Spleen (tissue), 11 donors: ENCODE measurements around the gene SETD3. TPM values are rescaled to one million over a fixed set of nuclear protein-coding genes. Genes with fewer than 3 reads are reported as not detected.
A peak's percentile ranks its signal among the peaks of the same experiment; 100 is the strongest.

ENCODE experiments used
- DNase-seq: peaks from one replicate; pipeline ENCODE4 v3.0.0-alpha.2; 2020
- H3K27ac ChIP-seq, 8 donors: fragments of 200-600 bp; sonication (generic) in 7 of 8; 1 replicate in 4 of 8; 2 replicates in 4 of 8; pipeline versions ENCODE4 v1.5.0 to v1.8.0; 2016 to 2021; ENCODE audit warnings: inconsistent platforms in 4 of 8, mild to moderate bottlenecking in 4 of 8, moderate library complexity in 1 of 8
- H3K27me3 ChIP-seq, 7 donors: fragments of 200-600 bp; sonication (generic) in 6 of 7; replicated peaks in 1 of 7; 1 replicate in 4 of 7; 2 replicates in 3 of 7; pipeline versions ENCODE4 v1.5.0 to v1.8.0; 2016 to 2021; ENCODE audit warnings: inconsistent platforms in 3 of 7, mild to moderate bottlenecking in 1 of 7
- H3K36me3 ChIP-seq, 6 donors: fragments of 200-600 bp; sonication (generic) in 5 of 6; 1 replicate in 4 of 6; 2 replicates in 2 of 6; pipeline versions ENCODE4 v1.5.0 to v1.8.0; 2016 to 2021; ENCODE audit warnings: inconsistent platforms in 2 of 6
- H3K4me1 ChIP-seq, 6 donors: fragments of 200-600 bp; sonication (generic) in 5 of 6; 1 replicate in 3 of 6; 2 replicates in 3 of 6; pipeline versions ENCODE4 v1.5.0 to v1.8.0; 2016 to 2021; ENCODE audit warnings: inconsistent platforms in 3 of 6
- H3K4me3 ChIP-seq, 8 donors: fragments of 200-600 bp; sonication (generic) in 7 of 8; 1 replicate in 4 of 8; 2 replicates in 4 of 8; pipeline versions ENCODE4 v1.5.0 to v1.8.0; 2016 to 2021; ENCODE audit warnings: inconsistent platforms in 4 of 8, mild to moderate bottlenecking in 4 of 8, moderate library complexity in 2 of 8
- H3K9me3 ChIP-seq, 8 donors: fragments of 200-600 bp; sonication (generic) in 7 of 8; 1 replicate in 4 of 8; 2 replicates in 4 of 8; pipeline versions ENCODE4 v1.5.0 to v1.8.0; 2016 to 2021; ENCODE audit warnings: inconsistent platforms in 4 of 8
- CTCF ChIP-seq, 11 experiments: fragments of 200-600 bp in 7 of 11; fragments of 450-650 bp in 4 of 11; sonication (generic) in 4 of 11; IDR thresholded peaks in 8 of 11; conservative IDR thresholded peaks in 3 of 11; 1 replicate in 7 of 11; 2 replicates in 4 of 11; pipeline versions ENCODE4 v1.4.0 to v1.8.0; 2016 to 2021; ENCODE audit warnings: antibody characterized with exemption in 11 of 11, inconsistent platforms in 4 of 11, mild to moderate bottlenecking in 1 of 11
- POLR2A ChIP-seq, 3 donors: fragments of 450-650 bp; IDR thresholded peaks; one replicate each; pipeline ENCODE4 v1.5.1; 2017; ENCODE audit warnings: antibody characterized with exemption in 3 of 3, mild to moderate bottlenecking in 1 of 3
- POLR2AphosphoS5 ChIP-seq, 3 donors: sonication (generic); formaldehyde crosslinking; IDR thresholded peaks; one replicate each; pipeline ENCODE4 v1.5.1; 2017; ENCODE audit warnings: antibody characterized with exemption in 3 of 3
- WGBS, 5 donors: extraction: QIAGEN DNeasy Blood & Tissue Kit in 3 of 5; methylation state at CpG; one replicate each; pipeline versions ENCODE4 v1.1.5 to v1.1.7; 2013 to 2018; 5-methylcytosine and 5-hydroxymethylcytosine counted together
- intact Hi-C: fragments of 100-400 bp; cut with DNase I; formaldehyde crosslinking; loops from one replicate; pipeline ENCODE4 v1.15.0; 2023; ENCODE audit warnings: low total_unique reads
- polyA plus RNA-seq, 3 donors: library from polyadenylated mRNA; stranded (reverse); fragments of 200-250 nt; gene quantifications; one replicate each; pipeline ENCODE4 v1.2.1, GENCODE V29; 2013
- total RNA-seq, 7 donors: library from RNA; depleted of rRNA in 3 of 7; stranded (reverse); fragments of >200 nt in 3 of 7; fragmentation: NEBNext Ultra II Directional in 4 of 7; extraction: Animal tissue kit (Norgen Biotek cat#: 25700) in 4 of 7; gene quantifications; one replicate each; pipeline versions ENCODE4 v1.1.0 to v1.2.1, GENCODE V29; 2016 to 2021
- donor health status: healthy with polysubstance abuse.
- donor health status: DM: no; HTN: no; CAD: no; lungs with moderate emphysema.
- donor health status: DM: no; HTN: no; CAD: no.
- donor health status: Bipolar disorder and iron deficiency.
- donor health status: healthy.
- donor health status: DM: no; HTN: no; CAD: no.
- donor health status: DM: yes; HTN: yes; CAD: no.

The SETD3 gene
- total and polyA plus RNA-seq, 10 donors: 18.1 to 84.4 (median 62.4) TPM

- Histone ChIP-seq H3K9me3 (no peaks in the 10 kb centered on the region), H3K27ac (no peak overlapping the region), H3K4me1 (peaks cover 0 to 13% (median 8%) of the 10 kb centered on the region in 6 donors), H3K27me3 (no peaks in the 10 kb centered on the region), H3K4me3 (no peak overlapping the region), H3K36me3 (peaks cover 0 to 38% (median 9%) of the 10 kb centered on the region in 6 donors)
- 80 to 93% (median 88%) methylated on average over 10 to 14 of the region's 14 CpGs for WGBS, 5 donors
- intact Hi-C loops: loop anchor here (10.0 kb wide), 1 partner anchor 368 kb away; no protein-coding TSS in a partner anchor
- peak; percentile 69 for DNase-seq
- TF ChIP-seq POLR2AphosphoS5 (IDR thresholded peaks at IDR 0.05): no peak
- TF ChIP-seq CTCF (IDR thresholded peaks at IDR 0.05 in 8 of 11, conservative IDR thresholded peaks at IDR 0.05 in 3 of 11): no peak
- TF ChIP-seq POLR2A (IDR thresholded peaks at IDR 0.05): no peak
Observed at GRCh38 chr14:99516871-99517642, 36.4 kb upstream of the SETD3 start.

GRCh38 chr14:99516156-99516870, 35.7 kb upstream of the SETD3 start:
- Histone ChIP-seq H3K27me3 (no peaks in the 10 kb centered on the region), H3K36me3 (peaks cover 0 to 46% (median 16%) of the 10 kb centered on the region in 6 donors), H3K9me3 (no peaks in the 10 kb centered on the region), H3K4me1 (peaks cover 0 to 11% (median 7%) of the 10 kb centered on the region in 6 donors), H3K4me3 (no peak overlapping the region), H3K27ac (no peak overlapping the region)
- TF ChIP-seq CTCF (IDR thresholded peaks at IDR 0.05 in 8 of 11, conservative IDR thresholded peaks at IDR 0.05 in 3 of 11) (no peak), POLR2AphosphoS5 (IDR thresholded peaks at IDR 0.05) (peak in 1 of 3 donors; percentile 10), POLR2A (IDR thresholded peaks at IDR 0.05) (no peak)
- DNase-seq: peak; percentile 77
- 71 to 83% (median 79%) methylated on average over 21 to 24 of the region's 24 CpGs for WGBS, 5 donors
- intact Hi-C loops: loop anchor here (10.0 kb wide), 1 partner anchor 368 kb away; no protein-coding TSS in a partner anchor

- intact Hi-C loops: loop anchor here (10.0 kb wide), 1 partner anchor 369 kb away; no protein-coding TSS in a partner anchor
- Histone ChIP-seq H3K4me1 (peaks cover 0 to 11% (median 7%) of the 10 kb centered on the region in 6 donors), H3K9me3 (no peaks in the 10 kb centered on the region), H3K36me3 (peaks cover 0 to 53% (median 24%) of the 10 kb centered on the region in 6 donors), H3K27me3 (no peaks in the 10 kb centered on the region), H3K27ac (no peak overlapping the region), H3K4me3 (no peak overlapping the region)
- TF ChIP-seq CTCF (IDR thresholded peaks at IDR 0.05 in 8 of 11, conservative IDR thresholded peaks at IDR 0.05 in 3 of 11) (no peak), POLR2AphosphoS5 (IDR thresholded peaks at IDR 0.05) (peak in 2 of 3 donors; percentile 7 to 44)
- 81 to 92% (median 90%) methylated on average over 11 to 27 of the region's 27 CpGs for WGBS, 5 donors
- peak; percentile 67 for DNase-seq
Observed at GRCh38 chr14:99515301-99516155, 34.9 kb upstream of the SETD3 start.
